ENCODE measurements around the gene EEFSEC. TPM values are rescaled to one million over a fixed set of nuclear protein-coding genes. Genes with fewer than 3 reads are reported as not detected.

Gene EEFSEC
- total RNA-seq, 1 experiment from 2014 or later: 9.5 TPM

DNA sequence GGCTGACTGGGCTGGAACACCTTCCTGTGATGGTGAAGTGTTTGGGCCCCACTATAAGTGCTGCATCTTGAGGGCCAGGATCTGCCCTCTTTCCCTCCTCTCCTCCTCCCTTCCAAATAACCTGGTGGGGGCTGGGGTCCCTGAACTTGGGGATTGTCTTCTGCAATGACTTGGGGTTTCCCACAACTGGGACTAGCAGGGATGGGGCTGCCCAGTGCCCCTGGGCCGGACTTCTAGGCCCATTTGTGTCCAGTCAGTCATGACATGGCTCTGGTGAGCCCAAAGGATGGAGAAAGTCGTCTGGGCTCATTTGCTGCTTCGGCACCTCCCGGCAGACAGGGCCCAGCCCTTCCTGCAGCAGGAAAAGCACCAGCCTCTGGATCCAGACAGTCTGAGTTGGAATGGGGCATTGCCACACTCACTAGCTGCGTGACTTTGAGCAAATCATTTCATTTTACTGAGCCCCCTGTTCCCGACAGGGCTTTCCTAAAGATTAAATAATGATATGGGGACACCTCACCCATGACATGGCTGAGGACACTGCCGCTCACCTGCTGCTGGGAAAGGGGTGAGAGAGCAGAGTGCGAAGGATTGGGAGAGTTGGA is 200.2 kb downstream of the EEFSEC start:
- Histone ChIP-seq H3K79me1 (ENCODE audit: insufficient read depth, low read depth, low read length, poor library complexity, severe bottlenecking) (no peaks in the 10 kb centered on the region), H3K23me2 (ENCODE audit: insufficient read length, low read depth, low read length, poor library complexity, severe bottlenecking) (no peaks in the 10 kb centered on the region), H4K8ac (replicated peaks; ENCODE audit: insufficient read length, low read depth, low read length) (no peak overlapping the region), H3K27me3 (ENCODE audit: insufficient read depth, low read length) (no peaks in the 10 kb centered on the region), H3T11ph (ENCODE audit: low read length) (no peak overlapping the region), H2BK12ac (ENCODE audit: insufficient read length, low read depth, low read length) (no peak overlapping the region), H4K91ac (ENCODE audit: insufficient read length, low read depth, low read length) (no peak overlapping the region), H3K9ac (ENCODE audit: extremely low read depth, insufficient read length, low read length) (no peak overlapping the region), H3K4ac (ENCODE audit: low read depth, low read length) (no peak overlapping the region), H3K23ac (ENCODE audit: insufficient read length, low read depth, low read length) (no peak overlapping the region), H2BK20ac (ENCODE audit: low read depth, low read length, poor library complexity, severe bottlenecking) (no peak overlapping the region), H2BK120ac (ENCODE audit: low read depth, low read length, poor library complexity, severe bottlenecking) (no peak overlapping the region), H2AFZ (ENCODE audit: low read length) (no peak overlapping the region), H2BK5ac (ENCODE audit: insufficient read length, low read length) (no peak overlapping the region), H3K18ac (ENCODE audit: insufficient read length, low read depth, low read length) (no peak overlapping the region), H4K20me1 (ENCODE audit: control insufficient read depth, insufficient read depth, insufficient read length) (no peaks in the 10 kb centered on the region), H4K5ac (ENCODE audit: insufficient read length, low read depth, low read length) (no peak overlapping the region), H3K4me2 (ENCODE audit: insufficient read depth, insufficient read length, low read length) (no peak overlapping the region), H2AK5ac (ENCODE audit: insufficient read length, low read length) (no peak overlapping the region), H3K14ac (ENCODE audit: insufficient read depth, low read length) (no peak overlapping the region; the same call in 1 of the 2 replicates), H2BK15ac (ENCODE audit: low read depth, low read length) (no peak overlapping the region), H3K4me1 (ENCODE audit: insufficient read depth, low read length) (no peaks in the 10 kb centered on the region; the same call in 1 of the 2 replicates), H3K79me2 (ENCODE audit: insufficient read depth, low read length) (no peaks in the 10 kb centered on the region), H3K56ac (ENCODE audit: insufficient read length, low read depth, low read length) (no peak overlapping the region), H3K9me3 (ENCODE audit: control insufficient read depth, low read depth, low read length) (no peaks in the 10 kb centered on the region), H3K27ac (ENCODE audit: insufficient read length, low read depth, low read length) (no peak overlapping the region)
- WGBS (ENCODE audit: extremely low coverage, insufficient read length, low lambda C conversion rate): no CpG with 5 or more reads among the region's 8 CpGs
- DNase-seq: no peak
- Mint-ChIP-seq H3K4me3 (no peak overlapping the region), H3K27ac (peak overlapping the region in 2 of 3 experiments; percentile 56 to 61; a peak in 2 of 7 replicates), H3K27me3 (ENCODE audit: low read depth) (no peaks in the 10 kb centered on the region), H3K36me3 (ENCODE audit: insufficient read depth in 1 of 3, low read depth in 3 of 3) (peaks cover 0 to 8% (median 3%) of the 10 kb centered on the region in 3 experiments; a peak in 3 of 7 replicates), H3K4me1 (peaks cover 11 to 14% of the 10 kb centered on the region in 2 experiments), H3K9me3 (no peaks in the 10 kb centered on the region)
- no peak for TF ChIP-seq CTCF (conservative IDR thresholded peaks at IDR 0.05)
